OCI-LY3 (cell line): Measurements from ENCODE around the gene SUMF1.

Source experiments
- CTCF ChIP-seq: fragments of 200-600, 300-600 bp; sonication (generic); IDR thresholded peaks from 2 replicates; pipeline ENCODE4 v1.5.1; 2014; ENCODE audit warnings: antibody characterized with exemption, low read length, low read depth
- EZH2phosphoT487 ChIP-seq: fragments of 200-600 bp; shearing (Covaris generic); IDR thresholded peaks from 2 replicates; pipeline ENCODE4 v1.6.1; 2018; ENCODE audit warnings: antibody characterized with exemption, mixed run types, low read depth

- TF ChIP-seq CTCF (no peak), EZH2phosphoT487 (no peak)
These were observed 50.6 kb downstream of the SUMF1 start for GRCh38 chr3:4416427-4416945.
